Esophagus squamous epithelium (tissue), 5 donors: ENCODE data around the gene OPTC. TPM values are rescaled to one million over a fixed set of nuclear protein-coding genes. Genes with fewer than 3 reads are reported as not detected.

Source experiments
- DNase-seq: peaks from one replicate; lab custom pipeline; 2025; lab: John Stamatoyannopoulos, UW
- H3K27ac ChIP-seq, 4 donors: fragments of 200-600 bp; sonication (generic); one replicate each; pipeline ENCODE4 v1.5.1; 2016 to 2019; ENCODE audit warnings: mild to moderate bottlenecking in 1 of 4
- H3K27me3 ChIP-seq, 4 donors: fragments of 200-600 bp; sonication (generic); 1 replicate in 3 of 4; 2 replicates in 1 of 4; pipeline versions ENCODE4 v1.5.1 to v1.6.0; 2017 to 2021; ENCODE audit warnings: antibody characterized with exemption in 1 of 4
- H3K36me3 ChIP-seq, 3 donors: fragments of 200-600 bp; sonication (generic); one replicate each; pipeline ENCODE4 v1.5.1; 2016 to 2019
- H3K4me1 ChIP-seq, 3 donors: fragments of 200-600 bp; sonication (generic); one replicate each; pipeline ENCODE4 v1.5.1; 2017 to 2019
- H3K4me3 ChIP-seq, 4 donors: fragments of 200-600 bp; sonication (generic); 1 replicate in 3 of 4; 2 replicates in 1 of 4; pipeline ENCODE4 v1.5.1; 2016 to 2019; ENCODE audit warnings: mild to moderate bottlenecking in 2 of 4, moderate library complexity in 1 of 4
- H3K9me3 ChIP-seq, 3 donors: fragments of 200-600 bp; sonication (generic); one replicate each; pipeline ENCODE4 v1.5.1; 2016 to 2019
- CTCF ChIP-seq, 6 experiments: fragments of 450-650 bp in 4 of 6; fragments of 200-600 bp in 2 of 6; sonication (generic) in 2 of 6; IDR thresholded peaks; one replicate each; pipeline ENCODE4 v1.5.1; 2016 to 2019; ENCODE audit warnings: antibody characterized with exemption in 6 of 6, mild to moderate bottlenecking in 4 of 6, moderate library complexity in 4 of 6
- POLR2A ChIP-seq, 4 donors: fragments of 450-650 bp; IDR thresholded peaks; one replicate each; pipeline ENCODE4 v1.6.1; 2017; ENCODE audit warnings: antibody characterized with exemption in 4 of 4, mild to moderate bottlenecking in 4 of 4, moderate library complexity in 3 of 4
- WGBS, 2 donors: methylation state at CpG; one replicate each; pipeline ENCODE4 v1.1.5; 2018; 5-methylcytosine and 5-hydroxymethylcytosine counted together
- intact Hi-C: fragments of 100-400 bp; cut with DNase I; formaldehyde crosslinking; loops from one replicate; pipeline ENCODE4 v1.15.0; 2022
- total RNA-seq, 4 donors: library from RNA; depleted of rRNA; stranded (reverse); fragments of >200 nt; gene quantifications; one replicate each; pipeline ENCODE4 v1.1.0, GENCODE V29; 2016
- donor health status: DM: yes; HTN: yes; CAD: no.

OPTC gene
- total RNA-seq, 4 donors from 2014 or later: not detected

GRCh38 chr1:203450479-203451149 lies 43.3 kb upstream of the OPTC start:
- H3K27me3 ChIP-seq: peaks cover 0 to 47% (median 0%) of the 10 kb centered on the region in 4 donors
- no peak overlapping the region for H3K4me3 ChIP-seq
- intact Hi-C loops: no loop called here
- DNase-seq: no peak
- H3K4me1 ChIP-seq: peaks cover 0 to 14% (median 0%) of the 10 kb centered on the region in 3 donors
- no peaks in the 10 kb centered on the region for H3K9me3 ChIP-seq
- H3K27ac ChIP-seq: no peak overlapping the region
- 56 to 62% methylated on average over 15 to 17 of the region's 17 CpGs for WGBS, 2 donors
- no peaks in the 10 kb centered on the region for H3K36me3 ChIP-seq
- TF ChIP-seq POLR2A (IDR thresholded peaks at IDR 0.05) (no peak), CTCF (IDR thresholded peaks at IDR 0.05) (no peak)

GRCh38 chr1:203451836-203452784 lies 41.8 kb upstream of the OPTC start:
- intact Hi-C loops: no loop called here
- WGBS, 2 donors: 33 to 34% methylated on average over 2 of the region's 2 CpGs

GRCh38 chr1:203453016-203453415 lies 40.9 kb upstream of the OPTC start:
- H3K27ac ChIP-seq: no peak overlapping the region
- TF ChIP-seq POLR2A (IDR thresholded peaks at IDR 0.05) (no peak), CTCF (IDR thresholded peaks at IDR 0.05) (no peak)
- WGBS, 2 donors: 75 to 78% methylated on average over 5 of the region's 5 CpGs
- intact Hi-C loops: no loop called here
- no peaks in the 10 kb centered on the region for H3K36me3 ChIP-seq
- no peak overlapping the region for H3K4me3 ChIP-seq
- H3K9me3 ChIP-seq: no peaks in the 10 kb centered on the region
- H3K4me1 ChIP-seq: peaks cover 0 to 14% (median 0%) of the 10 kb centered on the region in 3 donors
- no peak for DNase-seq
- H3K27me3 ChIP-seq: peaks cover 0 to 48% (median 0%) of the 10 kb centered on the region in 4 donors

More at GRCh38 chr1:203451836-203452784, 41.8 kb upstream of the OPTC start:
- Histone ChIP-seq H3K27me3 (peaks cover 0 to 48% (median 0%) of the 10 kb centered on the region in 4 donors), H3K9me3 (no peaks in the 10 kb centered on the region), H3K4me3 (no peak overlapping the region), H3K36me3 (no peaks in the 10 kb centered on the region), H3K4me1 (peaks cover 0 to 14% (median 0%) of the 10 kb centered on the region in 3 donors), H3K27ac (no peak overlapping the region)
- DNase-seq: no peak
- TF ChIP-seq CTCF (IDR thresholded peaks at IDR 0.05) (no peak), POLR2A (IDR thresholded peaks at IDR 0.05) (no peak)

GRCh38 chr1:203453616-203454015 lies 40.3 kb upstream of the OPTC start:
- H3K27me3 ChIP-seq: peaks cover 0 to 48% (median 0%) of the 10 kb centered on the region in 4 donors
- H3K9me3 ChIP-seq: no peaks in the 10 kb centered on the region
- no peak overlapping the region for H3K4me3 ChIP-seq
- no peaks in the 10 kb centered on the region for H3K36me3 ChIP-seq
- 41 to 44% methylated on average over 5 of the region's 5 CpGs for WGBS, 2 donors
- no peak overlapping the region for H3K27ac ChIP-seq
- H3K4me1 ChIP-seq: peaks cover 0 to 14% (median 0%) of the 10 kb centered on the region in 3 donors
- TF ChIP-seq CTCF (IDR thresholded peaks at IDR 0.05): no peak
- TF ChIP-seq POLR2A (IDR thresholded peaks at IDR 0.05): no peak
- no peak for DNase-seq
- intact Hi-C loops: no loop called here
